ENCODE data around the gene KCNH6.

DNA sequence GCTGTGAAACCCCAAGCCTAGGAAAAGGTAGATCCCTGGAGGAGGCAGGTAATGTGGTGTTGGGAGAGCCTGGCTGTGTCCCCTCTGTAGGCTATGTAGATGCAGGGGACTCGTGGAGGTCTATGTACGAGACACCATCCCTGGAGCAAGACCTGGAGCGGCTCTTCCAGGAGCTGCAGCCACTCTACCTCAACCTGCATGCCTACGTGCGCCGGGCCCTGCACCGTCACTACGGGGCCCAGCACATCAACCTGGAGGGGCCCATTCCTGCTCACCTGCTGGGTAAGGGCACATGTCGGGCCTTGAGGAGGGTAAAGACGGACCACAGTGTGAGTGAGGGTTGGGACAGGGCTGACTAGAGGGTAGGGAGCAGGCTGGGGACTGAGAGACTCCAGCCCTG is 34.3 kb upstream of the KCNH6 start:
- TF ChIP-seq, protein P1, sequence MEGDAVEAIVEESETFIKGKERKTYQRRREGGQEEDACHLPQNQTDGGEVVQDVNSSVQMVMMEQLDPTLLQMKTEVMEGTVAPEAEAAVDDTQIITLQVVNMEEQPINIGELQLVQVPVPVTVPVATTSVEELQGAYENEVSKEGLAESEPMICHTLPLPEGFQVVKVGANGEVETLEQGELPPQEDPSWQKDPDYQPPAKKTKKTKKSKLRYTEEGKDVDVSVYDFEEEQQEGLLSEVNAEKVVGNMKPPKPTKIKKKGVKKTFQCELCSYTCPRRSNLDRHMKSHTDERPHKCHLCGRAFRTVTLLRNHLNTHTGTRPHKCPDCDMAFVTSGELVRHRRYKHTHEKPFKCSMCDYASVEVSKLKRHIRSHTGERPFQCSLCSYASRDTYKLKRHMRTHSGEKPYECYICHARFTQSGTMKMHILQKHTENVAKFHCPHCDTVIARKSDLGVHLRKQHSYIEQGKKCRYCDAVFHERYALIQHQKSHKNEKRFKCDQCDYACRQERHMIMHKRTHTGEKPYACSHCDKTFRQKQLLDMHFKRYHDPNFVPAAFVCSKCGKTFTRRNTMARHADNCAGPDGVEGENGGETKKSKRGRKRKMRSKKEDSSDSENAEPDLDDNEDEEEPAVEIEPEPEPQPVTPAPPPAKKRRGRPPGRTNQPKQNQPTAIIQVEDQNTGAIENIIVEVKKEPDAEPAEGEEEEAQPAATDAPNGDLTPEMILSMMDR (IDR thresholded peaks at IDR 0.05) = no peak
- TF ChIP-seq POLR2AphosphoS5 (IDR thresholded peaks at IDR 0.05) = no peak
- no peak for TF ChIP-seq POLR2A (IDR thresholded peaks at IDR 0.05; ENCODE audit: low read depth)
- TF ChIP-seq EP300 (IDR thresholded peaks at IDR 0.05) = no peak

Measured in esophagus muscularis mucosa (tissue), 4 donors.